A549 (cell line): ENCODE results near the gene ZMYND19. TPM values are rescaled to one million over a fixed set of nuclear protein-coding genes. Genes with fewer than 3 reads are reported as not detected.

ENCODE experiments used
- ATAC-seq, 2 experiments: fragments of 200-7000 bp in 1 of 2; fragments of >200 bp in 1 of 2; cut with Nextera tagmentation in 1 of 2; cut with Tn5 transposase in 1 of 2; 3 replicates each; pipeline versions ENCODE4 v1.8.0 to v1.9.1; 2018 to 2020; ENCODE audit warnings: mild to moderate bottlenecking in 1 of 2, moderate library complexity in 1 of 2
- CTCF ChIA-PET: fragments of 300-600 bp; sonication (Branson Sonifier 250); formaldehyde crosslinking; extraction: SDS; loops from one replicate; lab custom pipeline; 2021; ENCODE audit warnings: antibody characterized with exemption, inconsistent platforms; lab: Yijun Ruan, JAX
- POLR2A ChIA-PET: fragments of 350-600 bp; formaldehyde crosslinking; extraction: SDS; loops from one replicate; lab custom pipeline; 2021; ENCODE audit warnings: antibody characterized with exemption, inconsistent platforms; lab: Yijun Ruan, JAX
- DNase-seq, 2 experiments: peaks; one replicate each; pipeline versions ENCODE4 v3.0.0 to v3.0.0-alpha.2; 2011 to 2016; ENCODE audit warnings: low read depth in 1 of 2, low spot score in 1 of 2
- FAIRE-seq: peaks from 2 replicates; lab custom pipeline; 2011; peaks lifted over from hg19 to GRCh38; lab: Jason Lieb, UNC
- H3K27ac ChIP-seq, 2 experiments: fragments of >200 bp; sonication (Bioruptor Twin); formaldehyde crosslinking; 3 replicates each; pipeline ENCODE4 v1.5.1; 2016 to 2017
- H3K4me1 ChIP-seq: fragments of >200 bp; sonication (Bioruptor Twin); formaldehyde crosslinking; 3 replicates; pipeline ENCODE4 v1.6.1; 2016
- H3K4me2 ChIP-seq: fragments of >200 bp; sonication (Bioruptor Twin); formaldehyde crosslinking; 3 replicates; pipeline ENCODE4 v1.6.1; 2016
- H3K4me3 ChIP-seq: fragments of >200 bp; sonication (Bioruptor Twin); formaldehyde crosslinking; 3 replicates; pipeline ENCODE4 v1.5.1; 2016
- H3K9me3 ChIP-seq: fragments of >200 bp; sonication (Bioruptor Twin); formaldehyde crosslinking; 3 replicates; pipeline ENCODE4 v1.6.1; 2016
- BCL3 ChIP-seq: fragments of >200 bp; sonication (Bioruptor Twin); formaldehyde crosslinking; IDR thresholded peaks from 3 replicates; pipeline ENCODE4 v1.6.1; 2016
- CHD4 ChIP-seq: fragments of 200-600 bp; sonication (generic); IDR thresholded peaks from 2 replicates; pipeline ENCODE4 v1.6.1; 2016; ENCODE audit warnings: antibody characterized with exemption, mild to moderate bottlenecking, borderline replicate concordance
- EHF ChIP-seq: fragments of 250-450 bp; sonication (Bioruptor Pico); IDR thresholded peaks from 2 replicates; pipeline ENCODE4 v1.5.0; 2020; ENCODE audit warnings: mild to moderate bottlenecking
- EHMT2 ChIP-seq: fragments of 200-600 bp; sonication (generic); IDR thresholded peaks from 2 replicates; pipeline ENCODE4 v1.6.1; 2016; ENCODE audit warnings: antibody characterized with exemption, low read depth, mild to moderate bottlenecking, moderate library complexity
- ELK1 ChIP-seq: fragments of 150-350 bp; IDR thresholded peaks from 2 replicates; pipeline ENCODE4 v1.6.1; 2014; ENCODE audit warnings: low read depth, mild to moderate bottlenecking, low read length
- EP300 ChIP-seq, 2 experiments: fragments of >200 bp; sonication (Bioruptor Twin); formaldehyde crosslinking; IDR thresholded peaks; 2 replicates in 1 of 2; 3 replicates in 1 of 2; pipeline ENCODE4 v1.6.1; 2016 to 2017
- FOSL2 ChIP-seq, 2 experiments: fragments of 450-650 bp in 1 of 2; fragments of >200 bp in 1 of 2; sonication (Bioruptor Twin) in 1 of 2; formaldehyde crosslinking; IDR thresholded peaks; 2 replicates each; pipeline versions ENCODE4 v1.5.0 to v1.6.1; 2016 to 2020; ENCODE audit warnings: mild to moderate bottlenecking in 1 of 2, moderate library complexity in 1 of 2
- HDAC2 ChIP-seq: fragments of 200-600 bp; sonication (generic); IDR thresholded peaks from 2 replicates; pipeline ENCODE4 v1.6.1; 2016
- HOXB13 ChIP-seq: fragments of 250-450 bp; sonication (Bioruptor Pico); IDR thresholded peaks from 2 replicates; pipeline ENCODE4 v1.5.0; 2020; ENCODE audit warnings: low read depth, mild to moderate bottlenecking, moderate library complexity
- HOXB5 ChIP-seq: fragments of 250-450 bp; sonication (Bioruptor Pico); IDR thresholded peaks from 2 replicates; pipeline ENCODE4 v1.5.0; 2020; ENCODE audit warnings: mild to moderate bottlenecking, moderate library complexity
- JUNB ChIP-seq: fragments of >200 bp; sonication (Bioruptor Twin); formaldehyde crosslinking; IDR thresholded peaks from 2 replicates; pipeline ENCODE4 v1.6.1; 2016
- KDM5A ChIP-seq: fragments of 200-600 bp; sonication (generic); IDR thresholded peaks from 2 replicates; pipeline ENCODE4 v1.6.1; 2016; ENCODE audit warnings: antibody characterized with exemption, mild to moderate bottlenecking
- MAZ ChIP-seq: fragments of 150-350 bp; IDR thresholded peaks from 2 replicates; pipeline ENCODE4 v1.6.1; 2014; ENCODE audit warnings: antibody characterized with exemption, low read depth, low read length, borderline replicate concordance
- MYC ChIP-seq: IDR thresholded peaks from 2 replicates; pipeline ENCODE4 v1.6.1; 2012; ENCODE audit warnings: mild to moderate bottlenecking, inconsistent platforms, low read length, improper control_type of control experiment, borderline replicate concordance
- NFE2L2 ChIP-seq: fragments of 150-350 bp; conservative IDR thresholded peaks from 2 replicates; pipeline ENCODE4 v1.6.1; 2014; ENCODE audit warnings: low read length
- PHF8 ChIP-seq: fragments of 200-600 bp; sonication (generic); IDR thresholded peaks from 2 replicates; pipeline ENCODE4 v1.6.1; 2016; ENCODE audit warnings: low read depth, mild to moderate bottlenecking, antibody characterized with exemption, moderate library complexity, borderline replicate concordance
- POLR2AphosphoS2 ChIP-seq: conservative IDR thresholded peaks from 2 replicates; pipeline ENCODE4 v1.6.1; 2012; ENCODE audit warnings: low read length, improper control_type of control experiment, inconsistent platforms
- RAD21 ChIP-seq, 2 experiments: fragments of >200 bp in 1 of 2; sonication (Bioruptor Twin) in 1 of 2; formaldehyde crosslinking in 1 of 2; IDR thresholded peaks in 1 of 2; conservative IDR thresholded peaks in 1 of 2; 2 replicates in 1 of 2; 3 replicates in 1 of 2; pipeline ENCODE4 v1.6.1; 2012 to 2018; ENCODE audit warnings: inconsistent platforms in 1 of 2
- RARB ChIP-seq: fragments of 250-450 bp; sonication (Bioruptor Pico); IDR thresholded peaks from 2 replicates; pipeline ENCODE4 v1.8.0; 2021; ENCODE audit warnings: mild to moderate bottlenecking, moderate library complexity
- RCOR1 ChIP-seq: fragments of 150-350 bp; IDR thresholded peaks from 2 replicates; pipeline ENCODE4 v1.6.1; 2014; ENCODE audit warnings: antibody characterized with exemption, low read length, low read depth
- RNF2 ChIP-seq: fragments of 200-600 bp; sonication (generic); IDR thresholded peaks from 2 replicates; pipeline ENCODE4 v1.6.1; 2016; ENCODE audit warnings: low read depth, mild to moderate bottlenecking, antibody characterized with exemption, moderate library complexity, borderline replicate concordance
- SREBF2 ChIP-seq: fragments of 450-650 bp; IDR thresholded peaks from 2 replicates; pipeline ENCODE4 v1.6.1; 2014; ENCODE audit warnings: mild to moderate bottlenecking, moderate library complexity
- ZFP36 ChIP-seq: fragments of 450-650 bp; IDR thresholded peaks from 2 replicates; pipeline ENCODE4 v1.6.1; 2014; ENCODE audit warnings: borderline replicate concordance; ENCODE audit not compliant: partially characterized antibody
- WGBS: methylation state at CpG from one replicate; pipeline ENCODE4 v1.1.6; 2017; ENCODE audit errors: missing lambda C conversion rate; 5-methylcytosine and 5-hydroxymethylcytosine counted together
- polyA plus RNA-seq, 4 experiments: library from polyadenylated mRNA; depleted of rRNA in 3 of 4; stranded (reverse); fragments of >200 nt; fragmentation: RNase III in 1 of 4; extraction: RNeasy Plus Mini Kit Qiagen cat#74134 plus additional on column Dnase treatment in 1 of 4; gene quantifications; 2 replicates in 3 of 4; 3 replicates in 1 of 4; pipeline ENCODE4 v1.2.3, GENCODE V29; 2011 to 2017
- TF ChIP-seq, protein P1 (sequence below): IDR thresholded peaks from 2 replicates; pipeline ENCODE4 v1.6.1; 2012
- TF ChIP-seq, protein P2 (sequence below): fragments of 450-650 bp; IDR thresholded peaks from 2 replicates; pipeline ENCODE4 v1.6.1; 2014; ENCODE audit warnings: antibody characterized with exemption
- TF ChIP-seq, protein P3 (sequence below): fragments of >200 bp; sonication (Bioruptor Twin); formaldehyde crosslinking; IDR thresholded peaks from 2 replicates; pipeline ENCODE4 v1.6.1; 2016

Gene ZMYND19
- polyA plus RNA-seq, 2 of the 4 experiments (the other 2 are of a cell fraction), result 19.6 to 38.7 TPM

DNA sequence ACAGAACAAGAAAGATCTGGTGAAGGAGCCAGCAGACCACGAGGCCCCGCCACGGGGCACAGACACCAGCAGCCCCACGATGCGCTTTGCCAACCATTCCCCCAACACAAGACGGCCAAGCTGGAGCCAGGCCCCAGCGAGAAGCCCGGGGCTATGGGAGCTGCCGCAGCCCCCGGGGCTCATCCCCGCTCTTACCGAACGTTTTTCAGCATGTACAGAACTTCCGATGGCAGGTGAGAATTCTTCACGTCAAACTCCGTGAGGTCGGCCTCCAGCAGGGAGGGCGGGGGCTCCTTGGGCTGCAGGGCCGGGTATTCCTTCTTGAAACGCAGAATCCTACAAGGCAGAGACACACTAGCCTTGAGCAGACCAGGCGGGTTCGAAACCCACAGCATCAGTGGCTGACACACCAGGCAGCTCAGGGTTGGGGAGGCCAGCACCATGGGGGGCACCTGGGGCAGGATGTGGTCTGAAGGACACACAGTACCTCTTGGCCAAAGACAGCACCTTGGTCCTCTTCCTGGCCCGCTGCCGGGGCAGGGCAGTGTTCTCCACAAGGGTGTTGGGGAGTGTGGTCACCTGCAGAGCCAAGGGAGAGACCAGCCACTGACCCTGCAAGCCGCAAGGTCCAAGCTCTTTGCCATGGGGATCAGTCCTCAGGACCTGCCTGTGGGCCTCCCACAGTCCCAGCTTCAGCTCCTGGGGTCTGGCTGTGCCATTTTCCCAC is 46.9 kb downstream of the ZMYND19 start (continued):
- no peak for TF ChIP-seq CHD4

GRCh38 chr9:137542486-137542885 is 47.8 kb downstream of the ZMYND19 start:
- WGBS, result 72% methylated on average over 19 of the region's 20 CpGs
- ATAC-seq, result no peak
- Histone ChIP-seq H3K4me3 (no peak overlapping the region), H3K4me2 (no peak overlapping the region), H3K9me3 (no peaks in the 10 kb centered on the region), H3K27ac (no peak overlapping the region), H3K4me1 (no peaks in the 10 kb centered on the region)
- DNase-seq, result no peak
- no peak for FAIRE-seq
- ChIA-PET POLR2A (interaction anchor here (1.4 kb wide), 1 partner anchor 10 kb away, joined by 6 read pairs; the partner anchor contains the start of gene MRPL41), CTCF (interaction anchor here (0.9 to 1.4 kb wide), 4 partner anchors 33 to 241 kb away, joined by 3 to 4 read pairs (median 4); partner anchors contain the start of genes DPH7, EXD3, NOXA1 and NRARP)
- TF ChIP-seq, protein P1, sequence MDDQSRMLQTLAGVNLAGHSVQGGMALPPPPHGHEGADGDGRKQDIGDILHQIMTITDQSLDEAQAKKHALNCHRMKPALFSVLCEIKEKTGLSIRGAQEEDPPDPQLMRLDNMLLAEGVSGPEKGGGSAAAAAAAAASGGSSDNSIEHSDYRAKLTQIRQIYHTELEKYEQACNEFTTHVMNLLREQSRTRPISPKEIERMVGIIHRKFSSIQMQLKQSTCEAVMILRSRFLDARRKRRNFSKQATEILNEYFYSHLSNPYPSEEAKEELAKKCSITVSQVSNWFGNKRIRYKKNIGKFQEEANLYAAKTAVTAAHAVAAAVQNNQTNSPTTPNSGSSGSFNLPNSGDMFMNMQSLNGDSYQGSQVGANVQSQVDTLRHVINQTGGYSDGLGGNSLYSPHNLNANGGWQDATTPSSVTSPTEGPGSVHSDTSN, result no peak
- TF ChIP-seq MAZ, result no peak
- no peak for TF ChIP-seq RARB (CRISPR knock-in tag)
- TF ChIP-seq, protein P2, sequence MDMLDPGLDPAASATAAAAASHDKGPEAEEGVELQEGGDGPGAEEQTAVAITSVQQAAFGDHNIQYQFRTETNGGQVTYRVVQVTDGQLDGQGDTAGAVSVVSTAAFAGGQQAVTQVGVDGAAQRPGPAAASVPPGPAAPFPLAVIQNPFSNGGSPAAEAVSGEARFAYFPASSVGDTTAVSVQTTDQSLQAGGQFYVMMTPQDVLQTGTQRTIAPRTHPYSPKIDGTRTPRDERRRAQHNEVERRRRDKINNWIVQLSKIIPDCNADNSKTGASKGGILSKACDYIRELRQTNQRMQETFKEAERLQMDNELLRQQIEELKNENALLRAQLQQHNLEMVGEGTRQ, result no peak
- no peak for TF ChIP-seq NFE2L2
- TF ChIP-seq PHF8, result no peak
- TF ChIP-seq HOXB13, result no peak
- TF ChIP-seq RNF2, result no peak
- no peak for TF ChIP-seq JUNB
- no peak for TF ChIP-seq ZFP36
- TF ChIP-seq RCOR1, result no peak
- TF ChIP-seq SREBF2, result no peak
- TF ChIP-seq, all 56 proteins: peak for 0

- WGBS, result 93% methylated on average over 15 of the region's 18 CpGs
- DNase-seq (no peak), ATAC-seq (no peak)
- H3K9me3 ChIP-seq, result no peaks in the 10 kb centered on the region
- CTCF ChIA-PET, result interaction anchor here (1.3 to 1.6 kb wide), 2 partner anchors 10 to 95 kb away, joined by 4 read pairs; partner anchors contain the start of gene PNPLA7
- TF ChIP-seq MYC (no peak), NFE2L2 (no peak), ELK1 (no peak), HOXB5 (CRISPR knock-in tag) (no peak), ZFP36 (no peak), KDM5A (no peak), RARB (CRISPR knock-in tag) (no peak), BCL3 (no peak), POLR2AphosphoS2 (no peak), HDAC2 (no peak), SREBF2 (no peak), FOSL2 (IDR thresholded peaks at IDR 0.05) (no peak), FOSL2 (CRISPR knock-in tag; IDR thresholded peaks at IDR 0.05) (no peak), EHMT2 (no peak), EHF (CRISPR knock-in tag) (no peak), EP300 (IDR thresholded peaks at IDR 0.05) (no peak), MAZ (no peak), RAD21 (conservative IDR thresholded peaks at IDR 0.05 in 1 of 2, IDR thresholded peaks at IDR 0.05 in 1 of 2) (no peak)
- TF ChIP-seq, protein P2, result no peak
- TF ChIP-seq, protein P1, result no peak
- TF ChIP-seq, protein P3, sequence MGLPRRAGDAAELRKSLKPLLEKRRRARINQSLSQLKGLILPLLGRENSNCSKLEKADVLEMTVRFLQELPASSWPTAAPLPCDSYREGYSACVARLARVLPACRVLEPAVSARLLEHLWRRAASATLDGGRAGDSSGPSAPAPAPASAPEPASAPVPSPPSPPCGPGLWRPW, result no peak
- TF ChIP-seq, all 56 proteins: peak for 0
- H3K4me3 ChIP-seq, result no peak overlapping the region
- FAIRE-seq, result no peak
- no peak overlapping the region for H3K4me2 ChIP-seq
- POLR2A ChIA-PET, result no interaction called here
- H3K27ac ChIP-seq, result no peak overlapping the region
- no peaks in the 10 kb centered on the region for H3K4me1 ChIP-seq
Measured at GRCh38 chr9:137540536-137540935, 49.8 kb downstream of the ZMYND19 start.
